ENCODE data around the gene FOXQ1.

DNA sequence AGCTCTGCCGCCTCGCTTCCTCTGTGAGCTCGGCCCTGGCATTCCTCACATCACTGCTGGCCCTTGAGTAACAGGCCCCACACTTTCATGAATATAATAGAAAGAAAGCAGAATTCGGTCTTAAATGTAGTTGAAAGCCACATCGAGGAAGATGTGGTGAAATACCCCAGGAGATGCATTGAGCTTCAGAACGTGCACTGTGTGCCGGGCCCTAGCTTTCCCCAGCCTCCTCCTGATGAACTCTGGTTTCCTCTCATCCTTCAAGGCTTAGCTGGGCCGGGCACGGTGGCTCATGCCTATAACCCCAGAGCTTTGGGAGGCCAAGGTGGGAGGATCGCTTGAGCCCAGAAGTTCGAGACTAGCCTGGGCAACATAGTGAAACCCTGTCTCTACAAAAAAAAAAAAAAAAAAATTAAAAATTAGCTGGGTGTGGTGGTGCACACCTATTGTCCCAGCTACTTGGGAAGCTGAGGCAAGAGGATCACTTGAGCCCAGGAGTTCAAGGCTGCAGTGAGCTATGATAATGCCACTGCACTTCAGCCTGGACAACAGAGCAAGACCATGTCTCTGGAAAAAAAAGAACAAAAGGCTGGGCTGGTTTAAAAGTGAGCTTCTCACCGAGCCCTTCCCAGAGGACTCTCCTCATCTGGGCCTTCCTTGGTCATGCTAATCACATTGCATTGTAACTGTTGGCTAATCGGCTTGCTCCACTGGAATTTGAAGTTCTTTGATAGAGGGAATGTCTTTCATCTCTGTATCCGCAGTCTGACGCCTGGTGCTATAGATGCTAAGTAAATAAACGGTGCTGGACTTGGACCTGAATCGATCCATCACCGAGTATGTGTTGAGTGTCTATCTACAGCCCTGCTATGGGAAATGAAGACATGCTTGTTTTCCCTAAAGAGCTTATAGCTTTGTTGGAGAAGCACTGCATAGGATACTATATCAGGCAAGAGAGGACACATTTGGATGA, 43.8 kb upstream of the FOXQ1 start:
- TF ChIP-seq TCF12 (IDR thresholded peaks at IDR 0.05; ENCODE audit: low read depth, low read length) = no peak
- no peak for TF ChIP-seq EP300 (IDR thresholded peaks at IDR 0.05; ENCODE audit: borderline replicate concordance in 1 of 2, control insufficient read depth in 1 of 2, low read depth in 2 of 2, low read length in 2 of 2)
- no peak for TF ChIP-seq CHD2 (IDR thresholded peaks at IDR 0.05; ENCODE audit: borderline replicate concordance, low read depth, low read length)
- TF ChIP-seq TAF1 (IDR thresholded peaks at IDR 0.05; ENCODE audit: borderline replicate concordance, low read depth, low read length) = no peak
- TF ChIP-seq, protein P1, sequence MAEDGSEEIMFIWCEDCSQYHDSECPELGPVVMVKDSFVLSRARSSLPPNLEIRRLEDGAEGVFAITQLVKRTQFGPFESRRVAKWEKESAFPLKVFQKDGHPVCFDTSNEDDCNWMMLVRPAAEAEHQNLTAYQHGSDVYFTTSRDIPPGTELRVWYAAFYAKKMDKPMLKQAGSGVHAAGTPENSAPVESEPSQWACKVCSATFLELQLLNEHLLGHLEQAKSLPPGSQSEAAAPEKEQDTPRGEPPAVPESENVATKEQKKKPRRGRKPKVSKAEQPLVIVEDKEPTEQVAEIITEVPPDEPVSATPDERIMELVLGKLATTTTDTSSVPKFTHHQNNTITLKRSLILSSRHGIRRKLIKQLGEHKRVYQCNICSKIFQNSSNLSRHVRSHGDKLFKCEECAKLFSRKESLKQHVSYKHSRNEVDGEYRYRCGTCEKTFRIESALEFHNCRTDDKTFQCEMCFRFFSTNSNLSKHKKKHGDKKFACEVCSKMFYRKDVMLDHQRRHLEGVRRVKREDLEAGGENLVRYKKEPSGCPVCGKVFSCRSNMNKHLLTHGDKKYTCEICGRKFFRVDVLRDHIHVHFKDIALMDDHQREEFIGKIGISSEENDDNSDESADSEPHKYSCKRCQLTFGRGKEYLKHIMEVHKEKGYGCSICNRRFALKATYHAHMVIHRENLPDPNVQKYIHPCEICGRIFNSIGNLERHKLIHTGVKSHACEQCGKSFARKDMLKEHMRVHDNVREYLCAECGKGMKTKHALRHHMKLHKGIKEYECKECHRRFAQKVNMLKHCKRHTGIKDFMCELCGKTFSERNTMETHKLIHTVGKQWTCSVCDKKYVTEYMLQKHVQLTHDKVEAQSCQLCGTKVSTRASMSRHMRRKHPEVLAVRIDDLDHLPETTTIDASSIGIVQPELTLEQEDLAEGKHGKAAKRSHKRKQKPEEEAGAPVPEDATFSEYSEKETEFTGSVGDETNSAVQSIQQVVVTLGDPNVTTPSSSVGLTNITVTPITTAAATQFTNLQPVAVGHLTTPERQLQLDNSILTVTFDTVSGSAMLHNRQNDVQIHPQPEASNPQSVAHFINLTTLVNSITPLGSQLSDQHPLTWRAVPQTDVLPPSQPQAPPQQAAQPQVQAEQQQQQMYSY (CRISPR knock-in tag; IDR thresholded peaks at IDR 0.05) = no peak
- TF ChIP-seq ZZZ3 (IDR thresholded peaks at IDR 0.05; ENCODE audit: control insufficient read depth, insufficient read length, low read depth) = no peak
- TF ChIP-seq, protein P2, sequence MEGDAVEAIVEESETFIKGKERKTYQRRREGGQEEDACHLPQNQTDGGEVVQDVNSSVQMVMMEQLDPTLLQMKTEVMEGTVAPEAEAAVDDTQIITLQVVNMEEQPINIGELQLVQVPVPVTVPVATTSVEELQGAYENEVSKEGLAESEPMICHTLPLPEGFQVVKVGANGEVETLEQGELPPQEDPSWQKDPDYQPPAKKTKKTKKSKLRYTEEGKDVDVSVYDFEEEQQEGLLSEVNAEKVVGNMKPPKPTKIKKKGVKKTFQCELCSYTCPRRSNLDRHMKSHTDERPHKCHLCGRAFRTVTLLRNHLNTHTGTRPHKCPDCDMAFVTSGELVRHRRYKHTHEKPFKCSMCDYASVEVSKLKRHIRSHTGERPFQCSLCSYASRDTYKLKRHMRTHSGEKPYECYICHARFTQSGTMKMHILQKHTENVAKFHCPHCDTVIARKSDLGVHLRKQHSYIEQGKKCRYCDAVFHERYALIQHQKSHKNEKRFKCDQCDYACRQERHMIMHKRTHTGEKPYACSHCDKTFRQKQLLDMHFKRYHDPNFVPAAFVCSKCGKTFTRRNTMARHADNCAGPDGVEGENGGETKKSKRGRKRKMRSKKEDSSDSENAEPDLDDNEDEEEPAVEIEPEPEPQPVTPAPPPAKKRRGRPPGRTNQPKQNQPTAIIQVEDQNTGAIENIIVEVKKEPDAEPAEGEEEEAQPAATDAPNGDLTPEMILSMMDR (IDR thresholded peaks at IDR 0.05 in 2 of 3, conservative IDR thresholded peaks at IDR 0.05 in 1 of 3; ENCODE audit: control insufficient read depth in 2 of 3, extremely low read depth in 1 of 3, insufficient read depth in 1 of 3, low read depth in 3 of 3, low read length in 3 of 3) = no peak
- TF ChIP-seq ESRRA (IDR thresholded peaks at IDR 0.05; ENCODE audit: low read length) = no peak
- TF ChIP-seq, protein P3, sequence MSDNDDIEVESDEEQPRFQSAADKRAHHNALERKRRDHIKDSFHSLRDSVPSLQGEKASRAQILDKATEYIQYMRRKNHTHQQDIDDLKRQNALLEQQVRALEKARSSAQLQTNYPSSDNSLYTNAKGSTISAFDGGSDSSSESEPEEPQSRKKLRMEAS (IDR thresholded peaks at IDR 0.05; ENCODE audit: low read depth, low read length) = no peak
- TF ChIP-seq SMC3 (IDR thresholded peaks at IDR 0.05; ENCODE audit: borderline replicate concordance, low read length) = no peak
